Amygdala (tissue), 56 donors: ENCODE measurements around the gene CFAP74.
A peak's percentile ranks its signal among the peaks of the same experiment; 100 is the strongest.
"Not testable (repeated sequence)": the region's sequence is repeated elsewhere in the genome, so short reads cannot be mapped to it uniquely, and the experiment has no call there.

Experiments
- DNase-seq, 56 donors: peaks; one replicate each; lab custom pipeline; 2025; lab: John Stamatoyannopoulos, UW

CFAP74 gene

GRCh38 chr1:1988061-1988945, 15.3 kb downstream of the CFAP74 start:
- no peak for DNase-seq

GRCh38 chr1:1987142-1987510, 16.5 kb downstream of the CFAP74 start:
- no peak for DNase-seq

- DNase-seq, result no peak
Observed at GRCh38 chr1:1986451-1987141, 17.0 kb downstream of the CFAP74 start.

GRCh38 chr1:1985375-1986050, 18.1 kb downstream of the CFAP74 start:
- DNase-seq, result no peak

GRCh38 chr1:1984560-1985070, 19.0 kb downstream of the CFAP74 start:
- DNase-seq, result no peak

- DNase-seq, result peak in 2 of 56 donors; percentile 20 to 32
Observed at GRCh38 chr1:1982379-1983232, 21.0 kb downstream of the CFAP74 start.

GRCh38 chr1:1981631-1982327, 21.8 kb downstream of the CFAP74 start:
- not testable (repeated sequence) for DNase-seq

- DNase-seq, result no peak
Observed at GRCh38 chr1:1981142-1981500, 22.5 kb downstream of the CFAP74 start.

GRCh38 chr1:1980467-1981141, 23.0 kb downstream of the CFAP74 start:
- DNase-seq, result no peak

GRCh38 chr1:1979482-1980165, 24.0 kb downstream of the CFAP74 start:
- DNase-seq, result no peak

- not testable (repeated sequence) for DNase-seq
Observed at GRCh38 chr1:1978690-1979481, 24.7 kb downstream of the CFAP74 start.

- DNase-seq, result no peak
Observed at GRCh38 chr1:1978108-1978507, 25.5 kb downstream of the CFAP74 start.

GRCh38 chr1:1976031-1976430, 27.6 kb downstream of the CFAP74 start:
- DNase-seq, result no peak

- DNase-seq, result no peak
Observed at GRCh38 chr1:1975535-1975934, 28.1 kb downstream of the CFAP74 start.

- no peak for DNase-seq
Observed at GRCh38 chr1:1974834-1975233, 28.8 kb downstream of the CFAP74 start.

GRCh38 chr1:1973716-1974642, 29.6 kb downstream of the CFAP74 start:
- DNase-seq, result no peak
